ENCODE results near the gene TMEM63C.

DNA sequence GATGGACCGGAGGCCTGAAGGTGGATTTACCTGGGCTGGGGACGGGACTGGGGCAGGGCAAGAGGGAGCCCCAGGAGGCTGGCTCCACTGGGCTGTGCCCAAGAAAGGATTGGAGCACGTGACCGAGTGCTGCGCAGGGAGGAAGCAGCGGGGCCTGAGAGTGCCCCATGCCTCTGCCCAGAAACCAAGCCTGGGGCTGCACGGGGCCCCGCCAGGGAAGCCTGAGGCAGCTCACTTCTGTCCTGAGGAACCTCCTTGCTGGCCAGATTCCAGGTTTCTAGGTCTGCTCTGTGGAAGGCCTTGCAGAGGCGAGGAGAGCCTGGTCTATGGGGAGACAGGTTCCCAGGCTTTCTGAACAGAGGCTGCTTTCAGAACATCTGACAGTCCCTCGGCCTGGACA lies 79.0 kb downstream of the TMEM63C start:
- TF ChIP-seq POLR2A (IDR thresholded peaks at IDR 0.05; ENCODE audit: low read length) (no peak), GATA1 (IDR thresholded peaks at IDR 0.05; ENCODE audit: low read depth, low read length) (no peak)
